ENCODE measurements around the gene ABLIM1. TPM values are rescaled to one million over a fixed set of nuclear protein-coding genes. Genes with fewer than 3 reads are reported as not detected.

The ABLIM1 gene
- total RNA-seq, 4 donors from 2014 or later: 75.2 to 172 (median 110) TPM

DNA sequence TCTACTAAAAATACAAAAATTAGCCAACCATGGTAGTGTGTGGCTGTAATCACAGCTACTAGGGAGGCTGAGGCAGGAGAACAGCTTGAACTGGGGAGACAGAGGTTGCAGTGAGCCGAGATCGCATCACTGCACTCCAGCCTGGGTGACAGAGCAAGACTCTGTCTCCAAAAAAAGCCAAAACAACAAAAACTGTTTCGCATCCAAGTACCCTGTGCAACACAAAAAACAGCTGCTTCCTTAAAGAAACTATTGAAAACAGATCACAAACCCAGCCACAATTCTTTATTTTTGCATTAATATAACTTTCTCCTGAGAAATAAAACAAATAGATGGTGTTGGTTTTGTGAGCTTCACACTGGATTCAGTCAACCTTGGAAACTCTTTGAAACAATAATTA lies 141.7 kb downstream of the ABLIM1 start:
- Histone ChIP-seq H3K9me3 (no peaks in the 10 kb centered on the region), H3K4me3 (no peak overlapping the region), H3K27ac (peak overlapping the region in 3 of 4 donors; percentile 18 to 41 (median 35)), H3K4me1 (peaks cover 0 to 78% (median 6%) of the 10 kb centered on the region in 3 donors), H3K27me3 (no peaks in the 10 kb centered on the region), H3K36me3 (no peaks in the 10 kb centered on the region)
- no peak for ATAC-seq
- WGBS, 2 donors (ENCODE audit: low coverage in 1 of 2): 57 to 70% methylated on average over 3 of the region's 3 CpGs
- TF ChIP-seq, protein P1, sequence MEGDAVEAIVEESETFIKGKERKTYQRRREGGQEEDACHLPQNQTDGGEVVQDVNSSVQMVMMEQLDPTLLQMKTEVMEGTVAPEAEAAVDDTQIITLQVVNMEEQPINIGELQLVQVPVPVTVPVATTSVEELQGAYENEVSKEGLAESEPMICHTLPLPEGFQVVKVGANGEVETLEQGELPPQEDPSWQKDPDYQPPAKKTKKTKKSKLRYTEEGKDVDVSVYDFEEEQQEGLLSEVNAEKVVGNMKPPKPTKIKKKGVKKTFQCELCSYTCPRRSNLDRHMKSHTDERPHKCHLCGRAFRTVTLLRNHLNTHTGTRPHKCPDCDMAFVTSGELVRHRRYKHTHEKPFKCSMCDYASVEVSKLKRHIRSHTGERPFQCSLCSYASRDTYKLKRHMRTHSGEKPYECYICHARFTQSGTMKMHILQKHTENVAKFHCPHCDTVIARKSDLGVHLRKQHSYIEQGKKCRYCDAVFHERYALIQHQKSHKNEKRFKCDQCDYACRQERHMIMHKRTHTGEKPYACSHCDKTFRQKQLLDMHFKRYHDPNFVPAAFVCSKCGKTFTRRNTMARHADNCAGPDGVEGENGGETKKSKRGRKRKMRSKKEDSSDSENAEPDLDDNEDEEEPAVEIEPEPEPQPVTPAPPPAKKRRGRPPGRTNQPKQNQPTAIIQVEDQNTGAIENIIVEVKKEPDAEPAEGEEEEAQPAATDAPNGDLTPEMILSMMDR (IDR thresholded peaks at IDR 0.05): no peak
- TF ChIP-seq POLR2AphosphoS5 (IDR thresholded peaks at IDR 0.05) (no peak), POLR2A (IDR thresholded peaks at IDR 0.05) (no peak), EP300 (IDR thresholded peaks at IDR 0.05) (no peak)

DNA sequence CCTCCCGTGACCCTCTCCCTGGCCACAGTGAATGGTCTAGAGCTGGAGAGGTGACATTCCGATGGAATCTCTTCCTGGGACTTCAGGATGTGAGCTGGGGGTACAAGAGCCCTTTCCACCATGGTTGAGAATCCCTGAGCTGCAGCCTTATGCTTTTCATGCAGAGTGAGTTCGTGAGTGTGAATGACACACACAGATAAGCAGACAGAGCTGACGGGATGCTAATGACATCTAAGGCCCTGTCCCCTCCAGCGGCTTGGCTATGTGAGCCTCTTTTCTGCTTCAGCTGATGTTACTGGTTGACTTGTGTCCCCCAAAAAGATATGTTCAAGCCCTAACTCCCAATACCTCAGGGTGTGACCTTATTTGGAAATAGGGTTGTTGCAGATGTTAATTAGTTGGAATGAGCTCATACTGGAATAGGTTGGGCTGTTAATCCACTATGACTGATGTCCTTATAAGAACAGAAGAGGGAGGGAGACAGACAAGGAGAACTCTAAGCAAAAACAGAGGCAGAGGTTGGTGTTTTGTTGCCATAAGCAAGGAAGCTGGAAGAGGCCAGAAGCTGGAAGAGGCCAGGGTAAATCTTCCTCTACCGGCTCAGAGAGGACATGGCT lies 142.7 kb downstream of the ABLIM1 start:
- 76 to 88% methylated on average over 2 of the region's 6 CpGs for WGBS, 2 donors (ENCODE audit: low coverage in 1 of 2)
- H3K36me3 ChIP-seq: no peaks in the 10 kb centered on the region
- peaks cover 0 to 68% (median 6%) of the 10 kb centered on the region in 3 donors for H3K4me1 ChIP-seq
- H3K9me3 ChIP-seq: no peaks in the 10 kb centered on the region
- H3K4me3 ChIP-seq: no peak overlapping the region
- no peak for ATAC-seq
- no peak for TF ChIP-seq EP300 (IDR thresholded peaks at IDR 0.05)
- TF ChIP-seq, protein P1 (IDR thresholded peaks at IDR 0.05): no peak
- no peak for TF ChIP-seq POLR2A (IDR thresholded peaks at IDR 0.05)
- no peak for TF ChIP-seq POLR2AphosphoS5 (IDR thresholded peaks at IDR 0.05)
- no peaks in the 10 kb centered on the region for H3K27me3 ChIP-seq
- H3K27ac ChIP-seq: peak overlapping the region in 3 of 4 donors; percentile 18 to 41 (median 35)

DNA sequence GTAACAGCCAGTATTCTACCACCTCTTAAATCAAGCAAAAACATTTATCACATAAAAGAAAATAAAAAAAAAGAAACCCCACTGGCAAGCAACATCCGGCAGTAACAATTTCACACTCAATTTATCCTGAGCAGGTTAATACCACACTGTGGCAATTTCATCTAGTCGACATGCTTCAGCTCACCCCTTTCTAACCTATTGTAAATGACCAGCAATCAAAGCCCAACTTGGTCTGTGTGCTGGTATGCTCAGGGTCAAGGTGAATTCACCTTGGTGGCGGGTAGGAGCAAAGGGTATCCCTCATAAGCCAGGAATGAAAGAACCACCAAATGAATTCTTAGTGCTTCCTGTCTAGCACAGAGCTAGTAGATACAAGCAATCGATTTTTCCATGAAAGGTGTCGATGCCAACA lies 144.7 kb downstream of the ABLIM1 start:
- peaks cover 0 to 60% (median 0%) of the 10 kb centered on the region in 3 donors for H3K4me1 ChIP-seq
- H3K36me3 ChIP-seq: no peaks in the 10 kb centered on the region
- TF ChIP-seq, protein P1 (IDR thresholded peaks at IDR 0.05): no peak
- TF ChIP-seq POLR2A (IDR thresholded peaks at IDR 0.05) (no peak), EP300 (IDR thresholded peaks at IDR 0.05) (no peak), POLR2AphosphoS5 (IDR thresholded peaks at IDR 0.05) (no peak)
- no peak overlapping the region for H3K27ac ChIP-seq
- no peaks in the 10 kb centered on the region for H3K9me3 ChIP-seq
- no peak overlapping the region for H3K4me3 ChIP-seq
- ATAC-seq: no peak
- H3K27me3 ChIP-seq: no peaks in the 10 kb centered on the region
- 50 to 76% methylated on average over 1 to 5 of the region's 5 CpGs for WGBS, 2 donors (ENCODE audit: low coverage in 1 of 2)

DNA sequence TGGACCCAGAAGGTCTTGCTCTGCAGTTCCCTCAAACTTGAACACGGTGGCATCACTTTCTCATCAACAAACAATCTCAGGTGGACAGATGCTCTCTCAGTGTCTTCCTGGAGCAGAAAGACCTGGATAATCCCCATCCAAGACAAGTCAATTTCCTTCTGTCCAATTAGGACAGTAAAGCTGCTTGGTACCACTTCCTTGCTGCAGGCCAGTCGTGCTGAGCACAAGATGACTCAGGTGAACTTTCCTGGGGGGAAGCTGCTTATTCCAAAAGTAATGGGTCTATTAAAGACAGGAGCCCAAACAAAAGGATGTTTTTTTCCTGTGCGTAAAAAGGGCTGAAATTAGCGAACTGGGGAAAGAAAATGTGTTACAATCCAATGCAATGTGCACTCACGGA lies 146.2 kb downstream of the ABLIM1 start:
- H3K36me3 ChIP-seq: no peaks in the 10 kb centered on the region
- ATAC-seq: no peak
- H3K4me3 ChIP-seq: no peak overlapping the region
- no peaks in the 10 kb centered on the region for H3K9me3 ChIP-seq
- H3K27ac ChIP-seq: no peak overlapping the region
- 83 to 85% methylated on average over 2 to 5 of the region's 5 CpGs for WGBS, 2 donors (ENCODE audit: low coverage in 1 of 2)
- peaks cover 0 to 60% (median 7%) of the 10 kb centered on the region in 3 donors for H3K4me1 ChIP-seq
- no peaks in the 10 kb centered on the region for H3K27me3 ChIP-seq
- TF ChIP-seq EP300 (IDR thresholded peaks at IDR 0.05) (no peak), POLR2AphosphoS5 (IDR thresholded peaks at IDR 0.05) (no peak), POLR2A (IDR thresholded peaks at IDR 0.05) (no peak)
- TF ChIP-seq, protein P1 (IDR thresholded peaks at IDR 0.05): no peak

DNA sequence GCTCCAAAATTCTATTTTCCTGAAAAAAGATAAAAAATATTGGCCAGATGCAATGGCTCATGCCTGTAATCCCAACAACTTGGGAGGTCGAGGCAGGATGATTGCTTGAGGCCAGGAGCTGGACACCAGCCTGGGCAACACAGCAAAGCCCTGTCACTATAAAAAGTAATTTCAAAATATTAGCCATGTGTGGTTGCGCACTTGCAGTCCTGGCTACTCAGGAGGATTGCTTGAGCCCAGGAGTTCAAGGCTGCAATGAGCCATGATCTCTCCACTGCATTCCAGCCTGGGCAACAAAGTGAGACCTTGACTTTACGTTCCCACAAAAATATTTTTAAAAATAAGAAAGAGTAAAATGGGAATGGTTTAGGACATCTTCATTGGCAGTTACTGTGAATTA lies 149.7 kb downstream of the ABLIM1 start:
- Histone ChIP-seq H3K9me3 (no peaks in the 10 kb centered on the region), H3K27me3 (no peaks in the 10 kb centered on the region), H3K4me1 (peaks cover 21 to 62% (median 23%) of the 10 kb centered on the region in 3 donors), H3K27ac (peak overlapping the region in 3 of 4 donors; percentile 62 to 78 (median 67)), H3K4me3 (no peak overlapping the region), H3K36me3 (no peaks in the 10 kb centered on the region)
- TF ChIP-seq EP300 (IDR thresholded peaks at IDR 0.05) (no peak), POLR2AphosphoS5 (IDR thresholded peaks at IDR 0.05) (no peak), POLR2A (IDR thresholded peaks at IDR 0.05) (no peak)
- TF ChIP-seq, protein P1 (IDR thresholded peaks at IDR 0.05): no peak
- WGBS, 2 donors (ENCODE audit: low coverage in 1 of 2): 63 to 70% methylated on average over 3 of the region's 3 CpGs
- peak; percentile 29 for ATAC-seq
